Measurements from ENCODE around the gene GLRB.
"Not testable (repeated sequence)": the region's sequence is repeated elsewhere in the genome, so short reads cannot be mapped to it uniquely, and the experiment has no call there.

The GLRB gene

DNA sequence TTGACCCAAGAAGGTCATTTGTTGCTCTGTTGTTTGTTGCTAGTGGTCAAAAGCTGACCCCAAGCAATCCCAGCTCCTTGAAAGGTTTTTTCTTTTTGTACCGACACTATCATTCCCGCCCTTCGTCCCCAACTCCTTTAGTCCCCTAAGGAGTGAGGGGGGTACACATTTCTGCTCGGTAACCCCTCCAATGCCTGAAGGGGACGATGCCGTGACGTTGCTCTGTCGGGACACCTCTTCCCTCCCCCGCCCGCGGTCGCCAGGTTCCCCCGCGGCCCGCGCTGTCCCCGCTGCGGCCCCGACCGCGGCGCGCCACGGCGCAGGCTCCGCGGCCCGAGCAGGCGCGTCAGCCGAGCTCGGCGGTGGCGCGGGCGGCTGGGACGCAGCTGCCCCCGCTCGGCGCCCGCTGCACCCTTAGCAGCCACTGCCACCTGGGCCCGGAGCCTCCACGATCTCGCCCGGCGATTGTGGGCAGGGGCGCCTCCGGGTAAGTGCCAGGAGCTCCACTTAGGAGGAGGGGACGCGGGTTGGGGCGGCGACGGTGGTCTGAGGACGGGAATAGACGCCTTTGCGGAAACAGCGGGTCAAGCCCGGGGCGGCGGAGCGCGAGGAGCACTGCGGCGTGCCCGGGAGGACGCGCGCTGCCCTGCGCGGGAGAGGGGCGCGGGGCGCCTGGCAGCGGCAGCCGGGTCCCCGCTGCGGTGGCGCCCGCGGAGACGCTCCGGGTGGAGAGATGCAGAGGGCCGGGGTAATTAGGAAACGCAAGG is at the start of gene GLRB:
Gene GLRB, plus strand, starts transcription at position 340 of the 767 bp plus-strand sequence. CDS start 1,875 bp downstream, outside the sequence.
- no peak for DNase-seq (ENCODE audit: low read depth in 2 of 2, low spot score in 1 of 2)

DNA sequence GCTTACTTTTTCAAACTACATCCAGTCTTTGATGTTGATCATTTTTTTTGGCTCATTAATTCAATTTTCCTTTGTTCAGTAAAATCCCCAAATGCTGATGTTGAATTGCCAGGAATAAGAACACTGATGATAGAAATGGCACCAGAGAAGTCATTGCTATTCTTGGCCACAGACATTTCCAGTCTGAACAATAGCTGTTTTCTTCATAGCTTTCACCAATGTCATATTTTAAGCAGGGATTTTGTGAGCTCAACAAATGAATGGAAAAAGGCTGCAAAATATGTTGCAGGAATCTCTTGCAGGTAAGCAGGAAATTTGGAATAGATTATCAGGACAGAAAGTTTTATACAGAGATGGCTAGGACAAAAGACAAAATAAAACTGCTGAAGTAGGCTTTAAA is 40.5 kb upstream of the GLRB start:
- DNase-seq (ENCODE audit: low read depth in 2 of 2, low spot score in 1 of 2), result no peak

DNA sequence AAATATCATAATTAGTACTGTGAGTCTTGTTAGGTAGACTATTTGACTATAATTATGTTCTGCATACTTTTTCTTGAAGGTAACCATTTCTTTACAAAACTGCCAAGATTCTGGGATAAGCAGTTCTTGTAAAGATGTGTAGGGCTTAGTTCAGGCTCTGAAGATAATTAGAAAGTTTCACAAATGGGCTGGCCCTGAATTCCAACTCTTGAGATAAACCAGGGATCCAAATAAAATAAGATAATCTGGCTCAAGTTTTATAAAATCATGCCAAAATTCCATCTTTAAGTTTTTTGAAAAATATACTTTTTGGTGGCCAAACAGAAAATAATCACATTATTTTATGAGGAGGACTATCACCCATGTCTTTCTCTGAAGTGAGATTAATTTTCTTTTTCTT is 35.5 kb upstream of the GLRB start:
- no peak for DNase-seq (ENCODE audit: low read depth in 2 of 2, low spot score in 1 of 2)

DNA sequence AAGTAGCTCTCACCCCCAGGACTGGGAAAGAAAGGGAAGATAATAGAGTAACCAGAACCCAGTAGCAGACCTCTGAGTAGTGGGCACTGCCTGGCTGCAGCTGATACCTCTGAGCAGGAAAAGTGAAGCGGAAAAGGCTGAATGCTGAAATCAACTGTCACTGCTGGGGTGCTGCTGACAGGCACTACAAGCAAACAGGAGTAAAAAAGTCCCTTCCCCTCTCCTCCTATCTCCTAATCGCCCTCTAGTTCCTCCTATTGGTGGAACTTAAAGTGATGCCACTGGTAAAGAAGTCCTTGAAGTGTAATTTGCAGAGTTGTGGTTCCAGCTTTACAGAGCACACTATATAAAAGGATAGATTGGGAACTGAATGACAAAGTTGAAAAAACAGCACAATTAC is 32.8 kb upstream of the GLRB start:
- DNase-seq (ENCODE audit: low read depth in 2 of 2, low spot score in 1 of 2), result no peak

DNA sequence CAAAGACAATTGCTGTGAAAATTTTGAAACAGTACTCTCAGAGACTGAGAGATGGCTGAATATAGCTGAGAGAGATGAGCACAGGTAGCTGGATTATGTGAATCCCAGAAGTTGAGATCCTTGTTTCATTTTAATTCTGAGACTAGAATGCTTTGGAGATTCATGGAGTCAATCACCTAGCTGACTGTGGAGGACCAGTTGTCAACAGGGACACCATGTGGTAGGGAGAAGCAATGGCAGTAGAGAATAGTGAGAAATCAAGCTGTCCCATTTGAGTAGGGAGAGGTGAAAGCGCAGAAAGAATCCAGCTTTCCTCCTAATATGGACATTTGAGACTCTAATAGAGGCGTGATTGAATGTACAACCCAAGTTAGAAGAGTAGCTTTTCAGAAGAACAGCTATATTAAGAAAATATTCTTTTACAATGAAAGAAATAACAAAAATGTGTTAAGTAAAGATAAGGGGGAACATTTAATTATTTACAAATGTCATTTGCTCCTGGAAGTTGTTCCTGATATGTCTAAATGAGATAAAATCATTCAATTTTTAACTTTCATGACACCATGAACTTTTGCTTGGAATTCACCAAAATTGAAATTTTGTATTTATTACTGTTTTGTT is 30.3 kb upstream of the GLRB start:
- no peak for DNase-seq (ENCODE audit: low read depth in 2 of 2, low spot score in 1 of 2)

DNA sequence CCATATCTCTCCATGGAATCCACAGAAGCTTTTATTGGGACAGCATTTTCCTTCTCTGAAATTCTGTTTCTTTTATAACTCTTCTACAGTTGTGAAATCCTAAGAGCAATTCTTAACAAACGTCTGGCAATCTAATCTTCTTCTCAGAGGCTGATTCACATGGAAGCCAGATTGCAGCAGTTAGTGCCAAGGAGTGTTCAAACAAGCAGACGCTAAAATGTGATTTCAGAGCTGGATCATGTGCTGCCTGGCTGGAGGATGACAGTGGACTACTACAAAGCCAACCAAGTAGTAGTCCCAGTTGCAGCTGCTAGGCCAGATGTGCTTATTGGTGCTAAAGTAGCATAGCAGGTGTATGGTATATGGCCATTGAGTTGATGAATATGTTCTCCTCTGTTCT is 27.7 kb upstream of the GLRB start:
- no peak for DNase-seq (ENCODE audit: low read depth in 2 of 2, low spot score in 1 of 2)

DNA sequence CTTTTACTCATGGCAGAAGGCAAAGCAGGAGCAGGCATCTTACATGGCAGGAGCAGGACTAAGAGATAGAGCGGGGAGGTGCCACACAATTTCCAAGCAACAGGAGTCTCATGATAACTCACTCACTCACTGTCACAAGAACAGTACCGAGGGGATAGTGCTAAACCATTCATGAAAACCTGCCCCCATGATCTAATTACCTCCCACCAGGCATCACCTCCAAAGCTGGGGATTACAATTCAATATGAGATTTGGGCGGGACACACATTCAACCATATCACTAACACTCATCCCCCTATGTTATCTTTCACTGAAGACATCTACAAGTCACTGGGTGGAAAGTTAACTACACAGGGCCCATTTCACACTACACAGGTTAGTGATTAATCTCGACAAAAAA is 25.4 kb upstream of the GLRB start:
- no peak for DNase-seq (ENCODE audit: low read depth in 2 of 2, low spot score in 1 of 2)

DNA sequence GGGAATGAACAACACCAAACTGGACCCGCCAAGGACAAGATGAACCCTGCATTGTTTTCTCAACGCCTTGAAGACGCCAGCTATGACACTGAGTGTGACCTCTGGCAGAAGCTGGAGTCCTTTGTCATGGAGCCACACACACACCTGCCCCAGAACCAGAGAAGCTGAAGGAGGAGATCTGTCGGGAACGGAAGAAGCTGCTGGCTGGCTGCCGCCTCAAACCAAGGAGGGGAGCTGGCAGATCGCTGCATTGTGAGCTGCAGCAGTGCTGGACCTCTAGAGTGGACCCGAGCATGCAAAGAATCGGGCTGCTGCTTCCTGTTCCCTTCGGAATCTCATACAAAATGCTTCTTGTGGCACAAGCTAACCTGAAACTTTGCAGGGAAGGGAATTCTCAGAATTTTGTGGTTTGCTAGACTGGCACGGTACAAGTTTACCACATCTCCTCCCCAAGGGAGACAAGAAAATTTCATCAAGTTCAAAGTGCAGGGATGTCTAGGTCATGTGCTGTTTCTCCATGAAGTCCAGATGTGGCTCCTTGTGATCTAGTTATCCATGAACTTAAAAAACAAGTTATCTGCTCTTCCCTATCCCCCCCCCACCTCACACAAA is 23.4 kb upstream of the GLRB start:
- no peak for DNase-seq (ENCODE audit: low read depth in 2 of 2, low spot score in 1 of 2)

DNA sequence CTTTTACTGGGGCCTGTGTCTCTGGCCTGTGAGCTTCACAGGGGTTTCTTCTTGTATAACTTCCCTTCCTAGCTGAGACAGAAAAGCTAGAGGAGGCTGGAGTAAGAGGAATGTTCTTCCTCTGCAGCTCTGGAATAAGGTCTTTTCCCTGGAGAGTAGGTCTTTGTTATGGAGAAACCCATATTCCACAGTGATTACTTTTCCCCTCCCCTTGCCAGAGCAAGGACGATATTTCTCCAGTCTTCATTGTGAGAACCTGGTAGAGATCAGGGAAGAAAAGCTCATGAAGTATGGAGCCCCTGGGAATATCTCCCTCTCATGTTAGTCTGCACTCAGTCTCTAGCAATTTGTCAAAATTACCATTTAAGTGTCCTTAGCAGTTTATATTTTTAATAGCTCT is 18.7 kb upstream of the GLRB start:
- no peak for DNase-seq (ENCODE audit: low read depth in 2 of 2, low spot score in 1 of 2)

DNA sequence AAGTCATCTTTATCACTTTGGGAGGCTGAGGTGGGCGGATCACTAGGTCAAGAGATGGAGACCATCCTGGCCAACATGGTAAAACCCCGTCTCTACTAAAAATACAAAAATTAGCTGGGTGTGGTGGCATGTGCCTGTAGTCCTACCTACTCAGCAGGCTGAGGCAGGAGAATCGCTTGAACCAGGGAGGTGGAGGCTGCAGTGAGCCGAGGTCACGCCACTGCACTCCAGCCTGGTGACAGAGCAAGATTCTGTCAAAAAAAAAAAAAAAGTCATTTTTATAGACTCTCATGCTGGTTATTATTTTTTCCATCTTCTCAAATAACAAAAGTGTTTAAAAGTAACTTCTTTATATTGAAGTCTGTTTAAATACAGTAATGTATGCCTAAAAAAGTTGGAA is 17.1 kb upstream of the GLRB start:
- DNase-seq (ENCODE audit: low read depth in 2 of 2, low spot score in 1 of 2), result not testable (repeated sequence)

DNA sequence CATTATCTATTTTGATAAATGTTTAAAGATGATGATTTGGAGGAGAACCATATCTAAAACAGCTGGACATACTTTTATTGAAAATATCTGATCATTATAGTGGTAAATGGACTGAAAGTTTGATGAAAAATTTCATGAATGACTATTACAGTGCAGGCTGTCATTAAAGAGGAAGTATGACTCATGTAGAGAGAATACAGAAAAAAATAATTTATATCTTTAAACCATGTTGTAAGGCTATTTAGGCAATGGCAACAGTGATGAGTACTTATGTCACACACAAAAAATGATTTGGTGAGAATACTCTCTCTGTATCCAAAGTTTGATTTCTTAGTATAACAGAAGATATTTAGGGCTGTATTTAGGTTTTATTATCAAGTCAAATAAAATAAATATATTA is 3.9 kb upstream of the GLRB start:
- DNase-seq (ENCODE audit: low read depth in 2 of 2, low spot score in 1 of 2), result no peak

DNA sequence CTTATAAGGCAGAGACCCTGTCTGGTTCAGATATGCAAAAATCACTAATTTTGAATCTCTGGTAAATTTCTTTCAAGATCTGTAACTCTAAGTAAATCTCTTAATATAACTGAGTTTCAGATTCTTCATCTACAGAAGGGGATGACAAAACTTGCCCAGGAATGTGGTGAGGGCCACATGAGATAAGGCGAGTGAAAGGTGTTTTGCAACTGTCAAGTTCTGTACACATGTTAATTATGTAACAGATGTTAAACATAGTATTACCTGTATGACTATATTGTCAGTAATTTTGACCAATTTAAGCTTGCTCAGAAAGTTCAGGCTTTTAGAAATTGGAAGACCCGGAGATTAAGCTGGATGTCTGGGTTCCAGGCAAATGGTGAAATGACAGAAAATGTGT is 549 bp upstream of the GLRB start:
- DNase-seq (ENCODE audit: low read depth in 2 of 2, low spot score in 1 of 2), result no peak

DNA sequence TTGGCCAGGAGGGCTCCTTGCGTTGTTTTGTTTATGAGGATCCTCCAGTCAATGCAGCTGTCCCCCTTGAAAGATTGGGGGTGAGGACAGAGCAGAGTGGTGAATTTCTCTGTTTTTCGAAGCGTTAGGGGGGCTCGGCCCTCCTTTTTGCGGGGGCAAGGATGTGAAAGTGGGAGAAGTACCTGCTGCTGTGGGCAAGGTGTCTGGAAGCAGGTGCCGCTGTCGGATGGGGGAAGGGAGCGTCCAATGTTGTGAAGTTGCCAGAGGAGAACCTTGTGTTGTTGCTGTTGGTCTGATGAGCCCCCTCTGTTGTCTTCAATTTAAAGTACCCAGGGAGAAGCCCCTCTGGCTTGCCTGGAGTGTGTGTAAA is 613 bp downstream of the GLRB start:
- DNase-seq (ENCODE audit: low read depth in 2 of 2, low spot score in 1 of 2), result no peak

DNA sequence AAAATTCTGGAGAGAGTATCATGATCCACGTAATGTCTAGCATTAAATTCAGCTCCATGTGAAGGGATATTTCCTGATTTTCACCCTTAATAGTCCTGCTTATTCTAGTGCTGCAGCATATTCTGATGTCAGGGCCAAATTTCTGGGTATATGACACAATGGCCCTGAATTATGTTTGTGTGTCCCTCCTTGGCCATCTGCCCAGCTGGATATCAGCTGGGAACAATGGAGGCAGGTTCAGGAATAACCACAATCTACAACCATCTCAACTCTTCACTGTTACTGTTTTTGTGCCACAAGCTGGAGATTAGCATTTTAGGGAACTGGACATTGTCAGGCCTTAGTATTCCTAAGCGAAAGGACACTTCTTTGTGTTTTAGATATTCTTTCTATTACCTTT is 3.5 kb downstream of the GLRB start:
- DNase-seq (ENCODE audit: low read depth in 2 of 2, low spot score in 1 of 2), result no peak

DNA sequence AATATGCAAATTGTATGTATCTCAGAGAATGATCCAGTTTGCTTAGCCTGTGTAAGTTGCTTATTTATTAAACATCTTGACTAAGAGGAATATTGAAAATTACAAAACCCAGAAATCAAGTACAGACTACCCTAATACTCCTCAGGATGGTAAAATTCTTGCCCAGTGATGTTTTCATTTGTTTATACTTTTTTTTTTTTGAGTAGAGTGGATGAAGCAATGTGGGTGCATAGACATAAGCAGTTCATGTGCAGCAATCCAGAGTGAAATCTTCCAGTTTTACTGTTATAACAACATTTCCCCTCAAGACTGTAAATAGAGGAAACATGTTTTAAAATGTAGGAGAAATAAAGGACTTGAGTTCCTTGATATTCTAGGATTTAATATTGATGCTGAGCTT is 4.7 kb downstream of the GLRB start:
- DNase-seq (ENCODE audit: low read depth in 2 of 2, low spot score in 1 of 2), result no peak

DNA sequence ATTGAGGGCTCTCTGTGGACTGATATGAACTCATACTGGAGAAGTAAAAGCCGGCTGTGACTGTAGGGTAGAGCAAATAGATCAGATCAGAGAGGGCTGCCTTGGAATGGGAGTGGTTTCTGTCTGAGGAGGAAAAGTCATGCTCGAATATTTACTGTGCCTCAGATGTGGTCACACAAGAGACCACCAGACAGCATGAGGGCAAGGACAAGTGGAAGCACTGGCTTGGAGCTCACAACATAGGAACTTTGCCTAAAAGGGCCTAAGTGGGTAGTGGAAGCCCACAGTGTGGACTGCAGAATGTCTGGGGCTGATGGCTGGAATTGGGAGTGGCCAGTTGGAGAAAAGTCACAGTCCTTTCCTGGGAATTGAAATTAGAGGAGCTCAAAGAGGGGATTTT is 19.8 kb downstream of the GLRB start:
- DNase-seq (ENCODE audit: low read depth in 2 of 2, low spot score in 1 of 2), result no peak

DNA sequence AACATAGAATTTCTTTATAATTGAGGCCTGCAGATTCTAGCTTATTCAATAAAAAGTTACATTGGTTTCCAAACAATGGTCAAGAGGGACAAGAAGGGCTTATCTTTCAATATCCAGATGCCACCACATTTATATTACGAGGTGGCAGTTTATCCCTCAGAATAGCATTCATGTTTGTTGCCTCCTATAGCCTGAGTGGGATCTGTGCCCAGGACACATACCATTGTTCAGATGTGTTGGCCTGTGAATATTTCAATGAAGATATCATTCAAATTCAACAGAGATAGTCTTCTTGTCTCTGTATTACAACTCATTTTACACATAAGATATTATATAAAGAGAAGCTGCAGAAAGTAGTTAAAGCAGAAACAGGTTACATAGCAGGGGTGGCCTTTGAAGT is 20.5 kb downstream of the GLRB start:
- DNase-seq (ENCODE audit: low read depth in 2 of 2, low spot score in 1 of 2), result no peak

DNA sequence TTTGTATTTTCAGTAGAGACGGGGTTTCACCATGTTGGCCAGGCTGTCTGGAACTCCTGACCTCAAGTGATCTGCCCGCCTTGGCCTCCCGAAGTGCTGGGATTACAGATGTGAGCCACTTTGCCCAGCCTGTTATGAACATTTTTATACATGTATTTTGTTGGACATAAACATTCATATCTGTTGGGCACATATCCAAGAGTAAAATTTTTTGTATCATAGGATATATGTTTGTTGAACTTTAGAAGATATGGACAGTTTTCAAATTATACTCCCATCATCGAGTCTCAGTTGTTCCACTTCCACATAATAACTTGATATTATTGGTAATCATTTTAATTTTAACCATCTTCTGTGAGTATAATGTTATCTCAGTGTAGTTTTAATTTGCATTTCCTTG is 23.6 kb downstream of the GLRB start:
- no peak for DNase-seq (ENCODE audit: low read depth in 2 of 2, low spot score in 1 of 2)

DNA sequence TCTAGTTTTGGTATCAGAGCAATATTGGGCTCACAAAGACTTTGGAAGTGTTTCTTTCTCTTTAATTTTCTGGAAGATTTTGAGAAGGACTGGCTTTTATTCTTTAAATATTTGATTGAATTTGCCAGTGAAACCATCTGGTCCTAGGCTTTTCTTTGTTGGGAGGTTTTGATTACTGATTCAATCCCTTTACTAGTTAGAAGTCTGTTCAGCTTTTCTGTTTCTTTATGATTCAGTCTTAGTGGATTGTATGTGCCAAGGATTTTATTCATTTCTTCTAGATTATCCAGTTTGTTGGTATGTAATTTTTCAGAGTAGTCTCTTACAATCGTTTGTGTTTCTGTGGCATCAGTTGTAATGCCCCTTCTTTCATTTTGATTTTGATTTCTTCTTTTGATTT is 28.6 kb downstream of the GLRB start:
- DNase-seq (ENCODE audit: low read depth in 2 of 2, low spot score in 1 of 2), result no peak

DNA sequence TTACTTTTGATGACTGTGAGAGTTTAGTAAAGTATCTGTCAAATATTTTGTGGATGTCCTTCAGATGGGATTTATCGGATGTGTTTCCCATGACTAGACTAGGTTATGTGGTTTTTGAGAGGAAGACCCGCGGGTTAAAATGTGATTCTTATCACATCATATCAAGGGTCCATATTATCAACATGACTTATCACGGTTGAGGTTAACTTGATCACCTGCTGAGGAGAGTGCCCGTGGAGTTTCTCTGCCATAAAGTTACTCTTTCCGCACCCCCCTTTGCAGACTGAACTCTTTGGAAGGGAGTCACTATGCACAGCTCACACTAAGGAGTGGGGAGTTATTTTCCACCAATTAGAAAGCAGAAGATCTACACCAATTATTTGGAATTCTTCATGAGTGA is 38.7 kb downstream of the GLRB start:
- DNase-seq (ENCODE audit: low read depth in 2 of 2, low spot score in 1 of 2), result no peak

DNA sequence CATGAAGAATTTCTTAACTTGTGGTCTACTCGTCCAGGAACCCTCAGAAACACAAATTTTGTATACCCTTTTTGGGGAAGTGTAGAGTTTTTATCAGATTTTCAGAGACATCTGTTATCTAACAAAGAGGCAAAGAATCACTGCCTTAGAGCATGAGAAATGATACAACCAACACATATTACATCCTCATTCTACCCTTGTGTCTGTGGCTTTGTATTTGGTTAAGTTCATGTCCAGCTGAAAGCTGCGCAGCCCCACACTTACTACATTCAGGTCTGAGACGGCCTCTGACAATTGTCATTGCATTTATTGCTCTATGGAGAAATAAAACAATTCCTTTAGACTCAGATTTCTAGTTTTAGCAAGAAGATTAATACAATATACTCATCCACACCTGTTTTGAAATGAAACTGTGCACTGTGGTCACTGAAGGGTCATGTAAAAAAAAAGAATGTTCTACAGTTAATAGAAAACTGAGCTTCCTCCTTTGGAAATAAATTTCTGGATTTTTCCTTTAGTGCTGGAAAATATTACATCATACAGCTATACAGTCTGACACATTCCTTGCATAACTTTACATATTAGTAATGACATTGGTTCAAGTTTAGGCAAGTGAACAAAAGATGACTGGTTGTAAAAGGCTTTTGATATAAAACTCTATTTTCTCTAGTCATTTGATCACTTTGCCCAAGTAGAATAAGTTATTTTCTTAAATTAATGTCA is 39.8 kb downstream of the GLRB start:
- DNase-seq (ENCODE audit: low read depth in 2 of 2, low spot score in 1 of 2), result no peak

DNA sequence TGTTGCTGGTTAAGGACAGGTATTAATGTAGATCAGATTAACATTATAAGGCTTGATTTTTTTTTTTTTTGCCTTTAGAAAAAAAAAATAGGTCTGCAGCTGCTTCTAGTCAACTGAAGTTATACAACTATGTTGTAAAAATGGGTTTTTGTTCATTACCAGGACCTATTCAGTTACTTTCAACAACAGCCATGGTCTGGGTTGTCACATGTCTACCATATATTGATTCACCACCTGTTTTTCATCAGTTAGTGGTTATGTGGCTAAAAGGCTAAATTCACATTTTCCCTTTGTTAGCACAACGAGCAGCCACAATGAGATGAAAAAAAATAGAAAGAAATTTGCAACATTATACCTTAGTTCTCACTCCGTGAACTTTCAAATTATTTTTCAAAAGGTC is 45.5 kb downstream of the GLRB start:
- no peak for DNase-seq (ENCODE audit: low read depth in 2 of 2, low spot score in 1 of 2)

All from stimulated activated CD8-positive, alpha-beta memory T cell treated with anti-CD3 and anti-CD28 coated beads, Interleukin-4, amount 100 ng/mL, for 1 hour (primary cell).